PC-9 (cell line): ENCODE data around the gene TRPM4. TPM values are rescaled to one million over a fixed set of nuclear protein-coding genes. Genes with fewer than 3 reads are reported as not detected.
A peak's percentile ranks its signal among the peaks of the same experiment; 100 is the strongest.

Source experiments
- BruUV-seq: library from RNA; stranded (reverse); fragments of 400-500 nt; replicated peaks from 2 replicates; lab custom pipeline; 2021; lab: Mats Ljungman, UMichigan
- CTCF ChIA-PET: fragments of 300-600 bp; sonication (Branson Sonifier 250); formaldehyde crosslinking; loops from one replicate; lab custom pipeline; 2022; ENCODE audit warnings: antibody characterized with exemption; lab: Charles Lee
- POLR2A ChIA-PET: fragments of 300-600 bp; sonication (Branson Sonifier 250); formaldehyde crosslinking; loops from one replicate; lab custom pipeline; 2022; ENCODE audit warnings: antibody characterized with exemption; ENCODE audit not compliant: unreplicated experiment; lab: Charles Lee
- DNase-seq, 2 experiments: peaks; one replicate each; pipeline versions ENCODE4 v3.0.0 to v3.0.0-alpha.2; 2015 to 2022; ENCODE audit warnings: mixed read lengths in 1 of 2
- H2AFZ ChIP-seq: fragments of 200-600 bp; sonication (generic); 2 replicates; pipeline ENCODE4 v1.8.1; 2017; ENCODE audit warnings: antibody characterized with exemption
- H3F3A ChIP-seq: fragments of 200-600 bp; sonication (generic); 2 replicates; pipeline ENCODE4 v1.8.1; 2017; ENCODE audit warnings: antibody characterized with exemption, mild to moderate bottlenecking, low read depth; ENCODE audit not compliant: insufficient read depth
- H3K27ac ChIP-seq: fragments of 200-600 bp; sonication (generic); 2 replicates; pipeline ENCODE4 v1.6.1; 2016; ENCODE audit warnings: mixed run types
- H3K27me3 ChIP-seq: fragments of 200-600 bp; sonication (generic); 2 replicates; pipeline ENCODE4 v1.6.1; 2016; ENCODE audit warnings: low read depth, mixed run types; ENCODE audit not compliant: insufficient read depth
- H3K36me3 ChIP-seq: fragments of 200-600 bp; sonication (generic); 2 replicates; pipeline ENCODE4 v1.6.1; 2016; ENCODE audit warnings: low read depth, mixed run types
- H3K4me1 ChIP-seq: fragments of 200-600 bp; sonication (generic); replicated peaks from 2 replicates; pipeline ENCODE4 v1.6.1; 2016; ENCODE audit warnings: mixed run types; ENCODE audit not compliant: insufficient read depth
- H3K4me2 ChIP-seq: fragments of 200-600 bp; sonication (generic); 2 replicates; pipeline ENCODE4 v1.6.1; 2017; ENCODE audit warnings: mixed run types
- H3K4me3 ChIP-seq: fragments of 200-600 bp; sonication (generic); 2 replicates; pipeline ENCODE4 v1.6.1; 2016; ENCODE audit warnings: mixed run types
- H3K79me2 ChIP-seq: fragments of 200-600 bp; sonication (generic); 2 replicates; pipeline ENCODE4 v1.6.1; 2017; ENCODE audit warnings: low read depth, mixed run types
- H3K9me2 ChIP-seq: fragments of 200-600 bp; sonication (generic); 2 replicates; pipeline ENCODE4 v1.8.1; 2017; ENCODE audit warnings: mild to moderate bottlenecking; ENCODE audit not compliant: insufficient read depth
- H3K9me3 ChIP-seq: fragments of 200-600 bp; sonication (generic); 2 replicates; pipeline ENCODE4 v1.8.1; 2016; ENCODE audit warnings: low read depth; ENCODE audit not compliant: insufficient read depth
- H4K20me1 ChIP-seq: fragments of 200-600 bp; sonication (generic); 2 replicates; pipeline ENCODE4 v1.8.1; 2017; ENCODE audit not compliant: insufficient read depth
- CTCF ChIP-seq: fragments of 200-600 bp; sonication (generic); conservative IDR thresholded peaks from 2 replicates; pipeline ENCODE4 v1.6.1; 2017; ENCODE audit warnings: mixed run types, antibody characterized with exemption, mild to moderate bottlenecking, moderate library complexity
- EZH2 ChIP-seq: fragments of 200-600 bp; sonication (generic); IDR thresholded peaks from 2 replicates; pipeline ENCODE4 v1.8.0; 2017; ENCODE audit warnings: antibody characterized with exemption, low read depth
- intact Hi-C: fragments of 100-400 bp; cut with micrococcal nuclease; formaldehyde crosslinking; loops from one replicate; pipeline ENCODE4 v1.10.0; 2022; ENCODE audit not compliant: unreplicated experiment
- total RNA-seq: library from RNA; stranded (reverse); gene quantifications from 2 replicates; pipeline ENCODE4 v1.2.3, GENCODE V29; 2021

TRPM4 gene
- total RNA-seq, 1 experiment from 2014 or later, result 43.8 TPM

GRCh38 chr19:49224879-49225278, 67.3 kb downstream of the TRPM4 start:
- no peaks in the 10 kb centered on the region for H3K4me1 ChIP-seq
- H3K79me2 ChIP-seq, result no peaks in the 10 kb centered on the region
- 0 out of 2 replicates have a peak overlapping the region, but pooled peaks have one; percentile 1 for H3K4me2 ChIP-seq
- ChIA-PET CTCF (interaction anchor here (0.5 to 1.1 kb wide), 8 partner anchors 26 to 389 kb away, joined by 3 to 8 read pairs (median 4); partner anchors contain the start of genes GYS1, HSD17B14, LIN7B and NTF4), POLR2A (interaction anchor here (0.6 to 0.7 kb wide), 3 partner anchors 127 to 388 kb away, joined by 3 to 5 read pairs (median 4); partner anchors contain the start of gene RUVBL2)
- H3K27ac ChIP-seq, result no peak overlapping the region
- H3K9me2 ChIP-seq, result no peaks in the 10 kb centered on the region
- H3F3A ChIP-seq, result peaks cover 5% of the 10 kb centered on the region; the same call in 1 of the 2 replicates
- no peak overlapping the region for H3K4me3 ChIP-seq
- no TSS peak for BruUV-seq
- DNase-seq, result peak; percentile 73 to 84
- intact Hi-C loops, result loop anchor here (1.0 to 2.0 kb wide), 3 partner anchors 128 to 232 kb away; partner anchors contain the start of genes GYS1 and RUVBL2
- no peaks in the 10 kb centered on the region for H3K36me3 ChIP-seq
- H3K9me3 ChIP-seq, result no peaks in the 10 kb centered on the region
- no peak overlapping the region for H2AFZ ChIP-seq
- TF ChIP-seq EZH2 (no peak), CTCF (peak; percentile 91)
- H3K27me3 ChIP-seq, result no peaks in the 10 kb centered on the region
- no peaks in the 10 kb centered on the region for H4K20me1 ChIP-seq

- H3K9me2 ChIP-seq, result no peaks in the 10 kb centered on the region
- no peak overlapping the region for H3K4me2 ChIP-seq
- H3K27me3 ChIP-seq, result no peaks in the 10 kb centered on the region
- CTCF ChIA-PET, result no interaction called here
- peaks cover 5% of the 10 kb centered on the region; the same call in 1 of the 2 replicates for H3F3A ChIP-seq
- H3K27ac ChIP-seq, result no peak overlapping the region
- H3K36me3 ChIP-seq, result no peaks in the 10 kb centered on the region
- no peaks in the 10 kb centered on the region for H4K20me1 ChIP-seq
- no peak overlapping the region for H3K4me3 ChIP-seq
- H3K79me2 ChIP-seq, result no peaks in the 10 kb centered on the region
- H2AFZ ChIP-seq, result no peak overlapping the region
- DNase-seq, result no peak
- TF ChIP-seq CTCF, result no peak
- no peak for TF ChIP-seq EZH2
- H3K9me3 ChIP-seq, result no peaks in the 10 kb centered on the region
- no peaks in the 10 kb centered on the region for H3K4me1 ChIP-seq
- intact Hi-C loops, result no loop called here
- POLR2A ChIA-PET, result no interaction called here
- no TSS peak for BruUV-seq
Measured at GRCh38 chr19:49229416-49229815, 71.8 kb downstream of the TRPM4 start.

- Histone ChIP-seq H3K27ac (no peak overlapping the region), H2AFZ (no peak overlapping the region), H3K79me2 (no peaks in the 10 kb centered on the region), H4K20me1 (no peaks in the 10 kb centered on the region), H3K4me1 (no peaks in the 10 kb centered on the region), H3K9me2 (no peaks in the 10 kb centered on the region), H3K27me3 (peaks cover 6% of the 10 kb centered on the region; the same call in 1 of the 2 replicates), H3K9me3 (no peaks in the 10 kb centered on the region), H3K4me3 (no peak overlapping the region), H3F3A (no peaks in the 10 kb centered on the region), H3K4me2 (no peak overlapping the region), H3K36me3 (no peaks in the 10 kb centered on the region)
- ChIA-PET POLR2A (no interaction called here), CTCF (no interaction called here)
- DNase-seq, result no peak
- TF ChIP-seq CTCF (no peak), EZH2 (no peak)
- intact Hi-C loops, result no loop called here
- no TSS peak for BruUV-seq
Measured at GRCh38 chr19:49231389-49231788, 73.8 kb downstream of the TRPM4 start.
